ENCODE results near the gene SERPINB6. TPM values are rescaled to one million over a fixed set of nuclear protein-coding genes. Genes with fewer than 3 reads are reported as not detected.

Gene SERPINB6
- total RNA-seq, 2 experiments from 2014 or later = 85.3 to 85.6 TPM

DNA sequence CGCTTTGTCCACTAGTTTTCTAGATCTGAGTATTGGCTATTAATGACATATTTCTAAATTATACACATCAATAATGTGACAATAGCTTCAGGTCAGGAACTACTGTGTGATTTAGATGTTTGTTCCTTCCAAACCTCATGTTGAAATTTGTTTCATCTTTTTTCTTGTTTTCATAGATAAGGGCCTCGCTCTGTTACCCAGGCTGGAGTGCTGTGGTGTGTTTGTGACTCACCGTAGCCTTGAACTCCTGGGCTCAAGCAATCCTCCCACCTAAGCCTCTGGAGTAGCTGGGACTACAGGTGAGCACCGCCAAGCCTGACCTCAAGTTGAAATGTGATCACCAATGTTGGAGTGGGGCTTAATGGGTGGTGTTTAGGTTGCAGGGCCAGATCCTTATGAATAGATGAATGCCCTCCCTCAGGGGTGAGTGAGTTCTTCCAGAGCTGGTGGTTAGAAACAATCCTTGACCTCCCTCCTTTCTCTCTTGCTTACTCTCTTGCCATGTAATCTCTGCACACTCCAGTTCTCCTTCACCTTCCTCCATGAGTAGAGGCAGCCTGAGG, 22.5 kb upstream of the SERPINB6 start:
- peaks cover 14% of the 10 kb centered on the region for H3K4me1 Mint-ChIP-seq
- H3K27me3 Mint-ChIP-seq = peaks cover 2% of the 10 kb centered on the region
- H3K4me3 Mint-ChIP-seq = no peak overlapping the region
- H3K36me3 Mint-ChIP-seq = no peaks in the 10 kb centered on the region
- DNase-seq (no peak), ATAC-seq (ENCODE audit: low read depth) (no peak)
- POLR2A ChIA-PET = interaction anchor here (0.6 to 1.4 kb wide), 2 partner anchors 70 to 88 kb away, joined by 6 read pairs; no protein-coding TSS in a partner anchor
- no peaks in the 10 kb centered on the region for H3K9me3 Mint-ChIP-seq
- no peak overlapping the region for H3K27ac Mint-ChIP-seq

DNA sequence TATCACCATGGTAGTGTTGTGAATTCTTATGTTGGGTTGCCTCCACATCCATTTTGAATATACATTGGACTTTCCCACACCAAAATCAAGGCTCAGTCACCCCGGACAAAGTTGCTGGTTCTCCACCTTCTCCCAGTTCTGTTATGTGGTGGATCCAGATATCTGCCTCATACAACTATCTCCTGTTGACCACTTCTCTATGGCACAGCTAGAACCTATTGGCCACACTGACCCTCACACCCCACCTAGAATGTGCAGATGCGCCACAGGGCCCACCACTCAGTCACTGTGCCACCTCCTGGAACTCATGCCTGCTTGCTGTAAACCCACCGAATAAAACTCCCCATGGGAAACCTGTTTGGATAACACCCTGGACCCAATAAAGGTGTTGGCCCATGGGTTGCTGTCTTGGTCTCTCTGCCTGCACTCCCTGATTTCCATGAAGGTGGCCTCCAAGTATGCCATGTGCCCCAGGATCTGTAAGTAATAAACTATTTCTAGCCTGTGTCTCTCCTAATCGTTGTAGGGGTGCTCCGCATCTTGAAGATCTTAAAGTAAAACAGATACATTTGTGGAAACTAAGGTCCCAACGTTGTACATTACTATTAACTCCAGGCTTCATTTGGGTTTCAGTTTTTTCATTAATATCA, 21.1 kb upstream of the SERPINB6 start:
- Mint-ChIP-seq H3K27ac (no peak overlapping the region), H3K9me3 (no peaks in the 10 kb centered on the region), H3K27me3 (peaks cover 2% of the 10 kb centered on the region), H3K36me3 (no peaks in the 10 kb centered on the region), H3K4me3 (no peak overlapping the region), H3K4me1 (peaks cover 17% of the 10 kb centered on the region)
- POLR2A ChIA-PET = interaction anchor here (0.6 to 4.5 kb wide), 3 partner anchors 56 to 146 kb away, joined by 3 to 29 read pairs (median 5); no protein-coding TSS in a partner anchor
- no peak for DNase-seq
- no peak for ATAC-seq (ENCODE audit: low read depth)

DNA sequence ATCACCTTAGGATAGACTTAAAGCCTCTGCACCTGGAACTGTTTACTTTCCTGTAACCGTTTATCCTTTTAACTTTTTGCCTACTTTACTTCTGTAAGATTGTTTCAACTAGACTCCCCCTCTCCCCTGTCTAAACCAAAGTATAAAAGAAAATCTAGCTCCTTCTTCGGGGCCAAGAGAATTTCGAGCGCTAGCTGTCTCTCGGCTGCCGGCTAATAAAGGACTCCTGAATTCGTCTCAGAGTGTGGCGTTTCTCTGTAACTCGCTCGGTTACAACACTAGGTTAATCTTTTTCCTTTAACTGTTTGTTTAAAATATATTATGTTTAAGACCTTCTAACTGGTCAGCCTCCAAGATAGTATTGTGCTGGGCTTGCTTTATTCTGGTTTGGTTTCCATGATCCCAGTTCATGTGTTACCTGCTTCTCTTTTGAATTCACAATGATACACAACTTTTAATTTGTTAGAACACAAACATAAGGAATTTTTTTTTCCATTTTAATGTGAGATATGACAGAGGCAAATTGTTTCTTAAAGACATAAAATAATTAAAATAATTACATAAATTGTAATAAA, 19.7 kb upstream of the SERPINB6 start:
- Mint-ChIP-seq H3K27me3 (no peaks in the 10 kb centered on the region), H3K27ac (peak overlapping the region; percentile 94), H3K4me1 (peaks cover 20% of the 10 kb centered on the region), H3K36me3 (no peaks in the 10 kb centered on the region), H3K9me3 (no peaks in the 10 kb centered on the region), H3K4me3 (peak overlapping the region; percentile 87)
- ATAC-seq (ENCODE audit: low read depth) (no peak), DNase-seq (no peak)
- POLR2A ChIA-PET = interaction anchor here (0.8 to 6.1 kb wide), 22 partner anchors 9 to 268 kb away, joined by 3 to 98 read pairs (median 18); partner anchors contain the start of genes NQO2, PSMG4, RIPK1 and SERPINB1

DNA sequence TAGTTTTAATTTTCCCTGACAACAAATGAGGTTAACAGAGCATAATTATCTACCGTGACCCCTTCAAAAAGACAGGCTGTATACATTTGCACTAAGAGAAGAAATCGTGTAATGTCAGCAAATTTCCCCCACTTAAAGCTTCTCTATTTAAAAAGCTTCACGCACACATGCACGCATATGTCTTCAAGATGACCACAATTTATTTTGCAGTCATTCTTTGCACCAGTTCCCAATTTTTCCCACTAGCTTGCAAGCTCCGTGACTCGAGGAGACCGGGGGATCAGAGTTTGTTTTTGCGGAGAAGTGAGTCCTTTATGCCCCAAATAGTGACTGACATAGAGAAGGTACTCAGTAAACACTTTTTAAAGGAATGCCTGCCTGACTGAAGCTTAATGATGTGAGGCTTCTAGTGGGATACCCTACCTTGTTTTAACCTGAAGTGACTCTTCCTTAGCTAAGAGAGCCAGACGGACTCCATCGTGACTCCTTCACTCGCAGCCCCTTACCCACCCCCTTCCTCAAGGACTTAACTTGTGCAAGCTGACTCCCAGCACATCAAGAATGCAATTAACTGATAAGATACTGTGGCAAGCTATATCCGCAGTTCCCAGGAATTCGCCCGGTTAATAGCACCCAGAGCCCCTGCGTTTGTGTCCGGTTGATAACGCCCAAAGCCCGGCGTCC, 19.0 kb upstream of the SERPINB6 start:
- no peak for ATAC-seq (ENCODE audit: low read depth)
- Mint-ChIP-seq H3K27me3 (no peaks in the 10 kb centered on the region), H3K36me3 (no peaks in the 10 kb centered on the region), H3K4me3 (peak overlapping the region; percentile 87), H3K27ac (peak overlapping the region; percentile 94), H3K9me3 (no peaks in the 10 kb centered on the region), H3K4me1 (peaks cover 20% of the 10 kb centered on the region)
- POLR2A ChIA-PET = interaction anchor here (0.8 to 6.1 kb wide), 30 partner anchors 9 to 1031 kb away, joined by 3 to 98 read pairs (median 8); partner anchors contain the start of genes NQO2, PSMG4, RIPK1 and SERPINB1
- DNase-seq = no peak

DNA sequence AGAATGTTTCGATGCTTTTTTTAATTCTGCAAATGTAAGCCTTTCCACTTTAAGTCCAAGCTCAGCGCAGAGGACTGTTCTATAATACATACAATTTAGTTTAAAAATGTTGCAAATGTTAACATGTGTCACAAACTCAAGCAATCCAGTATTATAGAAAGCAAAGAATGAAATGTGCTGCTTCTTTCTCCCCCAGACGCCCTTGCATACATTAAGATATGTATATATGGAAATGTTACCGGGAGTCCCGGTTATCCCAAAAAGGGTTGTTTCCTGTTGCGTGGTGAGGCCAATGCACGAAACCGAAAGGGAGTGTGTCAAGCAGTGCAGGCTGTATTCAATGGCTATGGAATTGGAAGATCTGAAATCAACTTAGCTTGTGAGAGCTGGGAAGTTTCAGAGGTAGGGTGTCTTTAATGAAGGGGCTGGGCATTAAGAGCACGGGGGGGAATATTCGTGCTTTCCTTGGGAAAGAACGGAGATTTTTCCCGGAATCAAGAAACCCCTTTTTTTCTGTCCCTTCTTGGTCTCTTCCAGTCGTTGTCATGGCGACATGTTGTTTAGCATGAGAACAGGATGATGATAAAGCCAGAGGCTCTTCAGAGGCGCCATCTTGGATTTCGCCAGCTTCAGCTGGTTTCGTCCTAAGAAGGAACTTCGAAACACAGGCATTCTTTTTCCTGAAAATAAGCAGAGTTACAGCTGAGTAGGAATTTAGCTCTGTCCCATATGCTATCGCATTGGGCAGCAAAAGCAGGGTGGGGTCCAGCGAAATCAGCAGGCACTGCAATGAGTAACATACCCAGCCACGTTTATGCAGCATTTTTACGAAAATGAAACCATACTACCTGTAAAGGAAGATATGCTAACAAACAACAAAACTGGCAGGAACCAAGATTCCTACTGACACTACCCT, 18.2 kb upstream of the SERPINB6 start:
- H3K4me1 Mint-ChIP-seq = peaks cover 20% of the 10 kb centered on the region
- H3K36me3 Mint-ChIP-seq = no peaks in the 10 kb centered on the region
- H3K9me3 Mint-ChIP-seq = no peaks in the 10 kb centered on the region
- no peaks in the 10 kb centered on the region for H3K27me3 Mint-ChIP-seq
- peak; percentile 70 for DNase-seq
- peak; percentile 80 for ATAC-seq (ENCODE audit: low read depth)
- peak overlapping the region; percentile 94 for H3K27ac Mint-ChIP-seq
- peak overlapping the region; percentile 87 for H3K4me3 Mint-ChIP-seq
- POLR2A ChIA-PET = interaction anchor here (0.5 to 6.1 kb wide), 43 partner anchors 9 to 1089 kb away, joined by 3 to 98 read pairs (median 6); partner anchors contain the start of genes NQO2, PSMG4, RIPK1 and SERPINB1

GRCh38 chr6:2988426-2989331, 17.3 kb upstream of the SERPINB6 start:
- ATAC-seq (ENCODE audit: low read depth) (peak; percentile 74), DNase-seq (peak; percentile 87)
- Mint-ChIP-seq H3K4me1 (peaks cover 20% of the 10 kb centered on the region), H3K4me3 (peak overlapping the region; percentile 87), H3K9me3 (no peaks in the 10 kb centered on the region), H3K27ac (peak overlapping the region; percentile 94), H3K27me3 (no peaks in the 10 kb centered on the region), H3K36me3 (no peaks in the 10 kb centered on the region)
- POLR2A ChIA-PET = interaction anchor here (0.9 to 6.1 kb wide), 35 partner anchors 9 to 224 kb away, joined by 3 to 98 read pairs (median 7); partner anchors contain the start of genes NQO2, RIPK1, SERPINB1 and SERPINB6

DNA sequence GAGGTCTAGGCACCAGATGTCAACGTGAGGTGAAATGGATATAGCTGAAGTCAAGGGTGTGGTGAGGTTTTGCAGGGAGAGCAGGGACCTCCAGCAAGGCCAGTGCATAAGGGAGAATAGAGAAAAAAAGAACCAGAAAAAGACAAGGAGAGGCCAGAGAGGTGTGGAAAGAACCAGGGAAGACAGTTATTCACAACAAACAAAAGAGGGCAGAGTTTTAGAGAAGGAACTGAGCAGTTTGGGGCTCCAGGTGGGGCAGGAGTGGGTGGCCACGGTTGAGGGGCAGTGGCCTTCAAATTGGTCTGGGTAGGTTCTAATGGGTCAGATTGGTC, 16.7 kb upstream of the SERPINB6 start:
- Mint-ChIP-seq H3K27me3 (no peaks in the 10 kb centered on the region), H3K9me3 (no peaks in the 10 kb centered on the region), H3K36me3 (no peaks in the 10 kb centered on the region), H3K4me3 (peak overlapping the region; percentile 87), H3K27ac (peak overlapping the region; percentile 92), H3K4me1 (peaks cover 20% of the 10 kb centered on the region)
- DNase-seq (no peak), ATAC-seq (ENCODE audit: low read depth) (no peak)
- POLR2A ChIA-PET = interaction anchor here (0.7 to 6.1 kb wide), 19 partner anchors 13 to 223 kb away, joined by 3 to 98 read pairs (median 18); partner anchors contain the start of genes RIPK1, SERPINB1, SERPINB6 and WRNIP1

GRCh38 chr6:2986722-2987221, 15.4 kb upstream of the SERPINB6 start:
- no peak overlapping the region for H3K4me3 Mint-ChIP-seq
- no peak overlapping the region for H3K27ac Mint-ChIP-seq
- POLR2A ChIA-PET = interaction anchor here (0.9 to 6.1 kb wide), 10 partner anchors 9 to 196 kb away, joined by 3 to 98 read pairs (median 5); partner anchors contain the start of genes NQO2, RIPK1 and SERPINB6
- H3K4me1 Mint-ChIP-seq = peaks cover 20% of the 10 kb centered on the region
- H3K36me3 Mint-ChIP-seq = no peaks in the 10 kb centered on the region
- ATAC-seq (ENCODE audit: low read depth) (no peak), DNase-seq (no peak)
- H3K27me3 Mint-ChIP-seq = peaks cover 9% of the 10 kb centered on the region
- H3K9me3 Mint-ChIP-seq = no peaks in the 10 kb centered on the region

- POLR2A ChIA-PET = interaction anchor here (0.8 to 1.6 kb wide), 3 partner anchors 13 to 143 kb away, joined by 3 to 6 read pairs (median 4); partner anchors contain the start of gene SERPINB6
- no peaks in the 10 kb centered on the region for H3K9me3 Mint-ChIP-seq
- H3K27me3 Mint-ChIP-seq = peaks cover 10% of the 10 kb centered on the region
These were observed 13.5 kb upstream of the SERPINB6 start for GRCh38 chr6:2984738-2985406.

DNA sequence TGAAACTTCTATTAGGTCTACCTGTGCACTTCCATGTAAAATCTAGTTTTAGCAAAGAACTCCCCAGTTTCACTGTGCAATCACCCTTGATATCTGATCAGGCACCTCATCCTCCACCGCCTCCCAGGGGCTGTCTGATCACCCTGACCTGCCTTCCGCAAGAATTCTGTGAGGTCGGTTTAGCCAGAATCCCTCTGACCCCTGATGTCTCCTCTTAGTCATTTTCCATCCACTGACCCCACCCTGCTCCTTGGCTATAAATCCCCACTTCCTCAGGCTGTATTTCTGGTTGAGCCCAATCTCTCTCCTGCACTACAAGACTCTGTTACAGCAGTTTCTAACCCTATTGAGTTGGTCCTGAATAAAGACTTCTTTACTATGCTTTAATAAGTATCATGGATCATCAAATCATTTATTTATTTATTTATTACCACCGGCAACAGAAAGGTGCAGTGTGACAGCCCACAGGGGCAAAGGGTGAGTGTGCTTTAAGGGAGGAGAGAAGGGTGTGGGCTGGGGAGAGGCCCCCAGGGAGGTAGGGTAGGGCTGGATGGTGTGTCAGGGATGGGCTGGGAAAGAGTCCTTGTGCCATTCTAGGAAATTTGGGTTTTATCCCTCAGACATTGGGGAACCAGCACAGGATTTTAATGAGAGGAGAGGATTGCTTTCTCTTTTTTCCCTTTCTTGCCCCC, 11.2 kb upstream of the SERPINB6 start:
- H3K27me3 Mint-ChIP-seq = peaks cover 14% of the 10 kb centered on the region
- H3K27ac Mint-ChIP-seq = no peak overlapping the region
- no peaks in the 10 kb centered on the region for H3K9me3 Mint-ChIP-seq
- DNase-seq (no peak), ATAC-seq (ENCODE audit: low read depth) (no peak)
- H3K4me1 Mint-ChIP-seq = peaks cover 3% of the 10 kb centered on the region
- H3K36me3 Mint-ChIP-seq = no peaks in the 10 kb centered on the region
- POLR2A ChIA-PET = no interaction called here
- H3K4me3 Mint-ChIP-seq = no peak overlapping the region

More at GRCh38 chr6:2984738-2985406, 13.5 kb upstream of the SERPINB6 start:
- Mint-ChIP-seq H3K4me3 (no peak overlapping the region), H3K27ac (no peak overlapping the region), H3K36me3 (no peaks in the 10 kb centered on the region), H3K4me1 (peaks cover 12% of the 10 kb centered on the region)
- DNase-seq = no peak
- ATAC-seq (ENCODE audit: low read depth) = no peak
